CD14-positive monocyte (primary cell): ENCODE measurements around the gene FAM107B. TPM values are rescaled to one million over a fixed set of nuclear protein-coding genes. Genes with fewer than 3 reads are reported as not detected.
A peak's percentile ranks its signal among the peaks of the same experiment; 100 is the strongest.

Source experiments
- DNase-seq, 3 donors: peaks; one replicate each; pipeline ENCODE4 v3.0.0-alpha.2; 2011 to 2022
- H2AFZ ChIP-seq: 2 replicates; pipeline ENCODE4 v1.6.0; 2012; ENCODE audit warnings: mild to moderate bottlenecking, low read depth, low read length, inconsistent platforms; ENCODE audit not compliant: insufficient read depth, poor library complexity, severe bottlenecking
- H3K27ac ChIP-seq, 2 donors: 1 replicate in 1 of 2; 2 replicates in 1 of 2; pipeline ENCODE4 v1.5.1; 2012 to 2013; ENCODE audit warnings: low read length in 2 of 2, control low read depth in 1 of 2, inconsistent platforms in 1 of 2, low read depth in 1 of 2, mild to moderate bottlenecking in 1 of 2
- H3K27me3 ChIP-seq, 2 donors: one replicate each; pipeline versions ENCODE4 v1.6.0 to v1.6.1; 2011 to 2013; ENCODE audit warnings: low read length in 2 of 2; ENCODE audit not compliant: control insufficient read depth in 2 of 2, insufficient read depth in 2 of 2
- H3K36me3 ChIP-seq, 2 donors: replicated peaks in 1 of 2; 1 replicate in 1 of 2; 2 replicates in 1 of 2; pipeline versions ENCODE4 v1.5.1 to v1.6.1; 2012 to 2013; ENCODE audit warnings: low read length in 2 of 2, control low read depth in 1 of 2, inconsistent platforms in 1 of 2, mild to moderate bottlenecking in 1 of 2; ENCODE audit not compliant: insufficient read depth in 2 of 2, control insufficient read depth in 1 of 2
- H3K4me1 ChIP-seq, 2 donors: 1 replicate in 1 of 2; 2 replicates in 1 of 2; pipeline versions ENCODE4 v1.5.1 to v1.6.1; 2012 to 2013; ENCODE audit warnings: low read length in 2 of 2, control low read depth in 1 of 2, inconsistent platforms in 1 of 2, mild to moderate bottlenecking in 1 of 2, moderate library complexity in 1 of 2; ENCODE audit not compliant: insufficient read depth in 2 of 2, control insufficient read depth in 1 of 2
- H3K4me2 ChIP-seq: replicated peaks from 2 replicates; pipeline ENCODE3; 2012; ENCODE audit warnings: low read length, moderate library complexity, mild to moderate bottlenecking; ENCODE audit not compliant: poor library complexity, severe bottlenecking; ENCODE audit errors: extremely low read depth
- H3K4me3 ChIP-seq, 3 experiments: fragments of 200-600 bp in 1 of 3; sonication (generic) in 1 of 3; replicated peaks in 1 of 3; 1 replicate in 2 of 3; 2 replicates in 1 of 3; pipeline ENCODE4 v1.5.1; 2011 to 2013; ENCODE audit warnings: low read length in 3 of 3, mild to moderate bottlenecking in 3 of 3, control low read depth in 2 of 3, low read depth in 2 of 3, inconsistent platforms in 1 of 3, moderate library complexity in 1 of 3
- H3K79me2 ChIP-seq: 2 replicates; pipeline ENCODE4 v1.6.0; 2012; ENCODE audit warnings: mild to moderate bottlenecking, control low read depth, inconsistent platforms, low read length, moderate library complexity; ENCODE audit not compliant: insufficient read depth
- H3K9ac ChIP-seq: 2 replicates; pipeline ENCODE4 v1.6.0; 2017; ENCODE audit warnings: low read length, mild to moderate bottlenecking; ENCODE audit not compliant: insufficient read depth, poor library complexity, severe bottlenecking
- H3K9me3 ChIP-seq, 2 donors: replicated peaks in 1 of 2; 1 replicate in 1 of 2; 2 replicates in 1 of 2; pipeline versions ENCODE4 v1.5.1 to v1.6.1; 2012 to 2013; ENCODE audit warnings: low read length in 2 of 2, control low read depth in 1 of 2; ENCODE audit not compliant: control insufficient read depth in 1 of 2, insufficient read depth in 1 of 2
- H4K20me1 ChIP-seq: 2 replicates; pipeline ENCODE4 v1.6.0; 2012; ENCODE audit warnings: mild to moderate bottlenecking, low read length, control low read depth, moderate library complexity; ENCODE audit not compliant: insufficient read depth
- H3K27ac Mint-ChIP-seq, 7 donors: one replicate each; pipeline ENCODE4 v1.8.0; 2020; ENCODE audit warnings: mild to moderate bottlenecking in 7 of 7, mixed read lengths in 7 of 7, moderate library complexity in 6 of 7, inconsistent platforms in 2 of 7
- H3K27me3 Mint-ChIP-seq, 3 donors: one replicate each; pipeline ENCODE4 v1.8.0; 2021 to 2022; ENCODE audit warnings: low read depth in 3 of 3, mild to moderate bottlenecking in 3 of 3, mixed read lengths in 3 of 3, moderate library complexity in 3 of 3, inconsistent platforms in 1 of 3
- H3K36me3 Mint-ChIP-seq, 2 donors: one replicate each; pipeline ENCODE4 v1.8.0; 2020; ENCODE audit warnings: mixed read lengths in 2 of 2, inconsistent platforms in 1 of 2, mild to moderate bottlenecking in 1 of 2
- H3K4me1 Mint-ChIP-seq: one replicate; pipeline ENCODE4 v1.8.0; 2020; ENCODE audit warnings: mild to moderate bottlenecking, mixed read lengths
- H3K4me3 Mint-ChIP-seq, 2 donors: one replicate each; pipeline ENCODE4 v1.8.0; 2020; ENCODE audit warnings: mild to moderate bottlenecking in 2 of 2, mixed read lengths in 2 of 2, moderate library complexity in 1 of 2
- H3K9me3 Mint-ChIP-seq, 7 donors: one replicate each; pipeline ENCODE4 v1.8.0; 2020 to 2022; ENCODE audit warnings: mixed read lengths in 7 of 7, mild to moderate bottlenecking in 6 of 7, moderate library complexity in 6 of 7, inconsistent platforms in 2 of 7
- WGBS: methylation state at CpG from one replicate; pipeline ENCODE4 v1.1.5; 2013; ENCODE audit warnings: missing lambda C conversion rate; ENCODE audit not compliant: insufficient coverage; 5-methylcytosine and 5-hydroxymethylcytosine counted together
- intact Hi-C, 2 donors: fragments of 100-400 bp; cut with micrococcal nuclease; formaldehyde crosslinking; loops; one replicate each; pipeline versions ENCODE4 v1.15.0 to v1.15.1; 2023
- polyA plus RNA-seq, 3 donors: library from polyadenylated mRNA; depleted of rRNA in 1 of 3; unstranded in 2 of 3; stranded (reverse) in 1 of 3; fragments of 300-500 nt in 2 of 3; fragments of >200 nt in 1 of 3; fragmentation: Illumina TruSeq in 2 of 3; gene quantifications; 1 replicate in 2 of 3; 2 replicates in 1 of 3; pipeline ENCODE4 v1.2.3, GENCODE V29; 2012 to 2021
- TF ChIP-seq, protein P1 (sequence below): fragments of 200-600 bp; IDR thresholded peaks from one replicate; pipeline ENCODE4 v1.8.0; 2022; ENCODE audit warnings: antibody characterized with exemption, mild to moderate bottlenecking

FAM107B gene
- polyA plus RNA-seq, 3 donors: 27.2 to 68.5 (median 28.4) TPM

DNA sequence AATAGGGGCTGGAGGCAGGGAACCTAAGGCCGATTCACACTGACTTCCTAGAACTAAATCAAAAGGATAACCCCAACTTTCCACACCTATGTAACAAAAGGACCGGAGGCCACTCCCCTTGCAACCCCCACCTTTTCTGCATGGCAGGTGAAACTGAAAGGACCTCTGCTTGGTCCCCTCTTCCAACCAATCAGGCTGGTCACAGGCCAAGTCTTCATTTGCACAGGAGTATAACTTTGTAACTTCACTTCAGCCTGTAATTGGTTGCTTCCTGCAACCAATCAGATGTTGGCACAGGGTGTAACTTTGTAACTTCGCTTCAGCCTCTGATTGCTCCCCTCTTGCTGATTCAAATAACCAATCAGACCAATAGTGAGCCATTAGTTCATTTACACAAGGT lies 190.0 kb downstream of the FAM107B start:
- H3K27ac ChIP-seq: peak overlapping the region in 1 of 2 donors; percentile 49
- H3K36me3 ChIP-seq: peaks cover 5 to 41% of the 10 kb centered on the region in 2 donors
- H3K27me3 ChIP-seq: no peaks in the 10 kb centered on the region
- WGBS: 91% methylated on average over 1 of the region's 3 CpGs
- H3K79me2 ChIP-seq: peaks cover 100% of the 10 kb centered on the region
- peaks cover 29 to 42% of the 10 kb centered on the region in 2 donors for H3K36me3 Mint-ChIP-seq
- H4K20me1 ChIP-seq: peaks cover 96% of the 10 kb centered on the region
- no peaks in the 10 kb centered on the region for H3K9me3 Mint-ChIP-seq
- H3K27me3 Mint-ChIP-seq: peaks cover 0 to 4% (median 0%) of the 10 kb centered on the region in 3 donors
- H3K4me1 ChIP-seq: peaks cover 48 to 58% of the 10 kb centered on the region in 2 donors
- H2AFZ ChIP-seq: no peak overlapping the region
- H3K27ac Mint-ChIP-seq: peak overlapping the region in 5 of 7 donors; percentile 58 to 80 (median 62)
- H3K4me3 Mint-ChIP-seq: no peak overlapping the region
- H3K9ac ChIP-seq: no peak overlapping the region
- no peak overlapping the region for H3K4me2 ChIP-seq
- peak in 1 of 3 donors; percentile 10 for DNase-seq
- H3K4me1 Mint-ChIP-seq: peaks cover 87% of the 10 kb centered on the region
- TF ChIP-seq, protein P1, sequence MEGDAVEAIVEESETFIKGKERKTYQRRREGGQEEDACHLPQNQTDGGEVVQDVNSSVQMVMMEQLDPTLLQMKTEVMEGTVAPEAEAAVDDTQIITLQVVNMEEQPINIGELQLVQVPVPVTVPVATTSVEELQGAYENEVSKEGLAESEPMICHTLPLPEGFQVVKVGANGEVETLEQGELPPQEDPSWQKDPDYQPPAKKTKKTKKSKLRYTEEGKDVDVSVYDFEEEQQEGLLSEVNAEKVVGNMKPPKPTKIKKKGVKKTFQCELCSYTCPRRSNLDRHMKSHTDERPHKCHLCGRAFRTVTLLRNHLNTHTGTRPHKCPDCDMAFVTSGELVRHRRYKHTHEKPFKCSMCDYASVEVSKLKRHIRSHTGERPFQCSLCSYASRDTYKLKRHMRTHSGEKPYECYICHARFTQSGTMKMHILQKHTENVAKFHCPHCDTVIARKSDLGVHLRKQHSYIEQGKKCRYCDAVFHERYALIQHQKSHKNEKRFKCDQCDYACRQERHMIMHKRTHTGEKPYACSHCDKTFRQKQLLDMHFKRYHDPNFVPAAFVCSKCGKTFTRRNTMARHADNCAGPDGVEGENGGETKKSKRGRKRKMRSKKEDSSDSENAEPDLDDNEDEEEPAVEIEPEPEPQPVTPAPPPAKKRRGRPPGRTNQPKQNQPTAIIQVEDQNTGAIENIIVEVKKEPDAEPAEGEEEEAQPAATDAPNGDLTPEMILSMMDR: no peak
- intact Hi-C loops: no loop called here
- H3K4me3 ChIP-seq: no peak overlapping the region
- no peaks in the 10 kb centered on the region for H3K9me3 ChIP-seq

DNA sequence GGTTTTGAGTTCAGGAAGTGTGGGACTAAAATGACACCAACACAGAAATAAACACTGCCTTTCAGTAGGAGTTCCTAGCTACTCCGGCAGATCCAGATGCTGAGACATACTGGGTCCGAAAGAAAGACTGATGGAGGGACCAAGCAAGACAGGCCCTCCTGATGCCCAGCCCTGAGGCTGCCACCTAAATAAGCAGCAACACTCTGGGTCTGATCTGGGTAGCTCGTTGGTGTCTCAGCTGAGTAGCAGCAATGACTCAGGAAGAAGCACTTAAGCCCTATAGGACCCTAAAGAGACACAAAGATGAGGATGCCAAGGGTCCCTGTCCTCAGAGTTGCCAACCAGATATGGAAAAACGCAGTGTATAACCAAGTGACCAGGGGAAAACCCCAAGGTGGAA lies 190.7 kb downstream of the FAM107B start:
- Mint-ChIP-seq H3K9me3 (no peaks in the 10 kb centered on the region), H3K27ac (peak overlapping the region in 6 of 7 donors; percentile 7 to 82 (median 57)), H3K4me1 (peaks cover 92% of the 10 kb centered on the region), H3K36me3 (peaks cover 29 to 42% of the 10 kb centered on the region in 2 donors), H3K4me3 (no peak overlapping the region), H3K27me3 (peaks cover 0 to 2% (median 0%) of the 10 kb centered on the region in 3 donors)
- intact Hi-C loops: no loop called here
- peak overlapping the region; percentile 29 to 49 for H3K27ac ChIP-seq
- no peak overlapping the region for H3K4me3 ChIP-seq
- peaks cover 55 to 65% of the 10 kb centered on the region in 2 donors for H3K4me1 ChIP-seq
- no peaks in the 10 kb centered on the region for H3K27me3 ChIP-seq
- WGBS: 86% methylated on average over 3 of the region's 4 CpGs
- H3K9me3 ChIP-seq: no peaks in the 10 kb centered on the region
- H3K9ac ChIP-seq: no peak overlapping the region
- no peak overlapping the region for H2AFZ ChIP-seq
- H3K79me2 ChIP-seq: peaks cover 100% of the 10 kb centered on the region
- H3K4me2 ChIP-seq: no peak overlapping the region
- peaks cover 5 to 34% of the 10 kb centered on the region in 2 donors for H3K36me3 ChIP-seq
- peak in 1 of 3 donors; percentile 5 for DNase-seq
- H4K20me1 ChIP-seq: peaks cover 95% of the 10 kb centered on the region
- TF ChIP-seq, protein P1: no peak
